NCI-H748 (cell line): Measurements from ENCODE around the gene RASL11A.
"Not testable (repeated sequence)": the region's sequence is repeated elsewhere in the genome, so short reads cannot be mapped to it uniquely, and the experiment has no call there.

Experiments
- DNase-seq: peaks from one replicate; lab custom pipeline; 2025; ENCODE audit not compliant: unreplicated experiment; lab: John Stamatoyannopoulos, UW

The RASL11A gene, protein sequence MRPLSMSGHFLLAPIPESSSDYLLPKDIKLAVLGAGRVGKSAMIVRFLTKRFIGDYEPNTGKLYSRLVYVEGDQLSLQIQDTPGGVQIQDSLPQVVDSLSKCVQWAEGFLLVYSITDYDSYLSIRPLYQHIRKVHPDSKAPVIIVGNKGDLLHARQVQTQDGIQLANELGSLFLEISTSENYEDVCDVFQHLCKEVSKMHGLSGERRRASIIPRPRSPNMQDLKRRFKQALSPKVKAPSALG

GRCh38 chr13:27270594-27271520 is at the start of gene RASL11A:
TSS of gene RASL11A (plus strand) at chr13:27270830. CDS start at chr13:27270945, 115 bp downstream.
- DNase-seq, result peak; percentile 95

DNA sequence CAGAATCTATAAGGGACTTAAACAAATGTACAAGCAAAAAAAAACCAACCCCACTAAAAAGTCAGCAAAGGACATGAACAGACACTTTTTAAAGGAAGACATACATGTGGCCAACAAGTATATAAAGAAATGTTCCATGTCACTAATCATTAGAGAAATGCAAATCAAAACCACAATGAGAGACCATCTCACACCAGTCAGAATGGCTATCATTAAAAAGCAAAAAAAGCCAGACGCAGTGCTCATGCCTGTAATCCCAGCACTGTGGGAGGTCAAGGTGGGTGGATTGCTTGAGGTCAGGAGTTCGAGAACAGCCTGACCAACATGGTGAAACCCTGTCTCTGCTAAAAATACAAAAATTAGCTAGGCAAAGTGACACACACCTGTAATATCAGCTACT is 48.5 kb upstream of the RASL11A start:
- DNase-seq, result not testable (repeated sequence)

DNA sequence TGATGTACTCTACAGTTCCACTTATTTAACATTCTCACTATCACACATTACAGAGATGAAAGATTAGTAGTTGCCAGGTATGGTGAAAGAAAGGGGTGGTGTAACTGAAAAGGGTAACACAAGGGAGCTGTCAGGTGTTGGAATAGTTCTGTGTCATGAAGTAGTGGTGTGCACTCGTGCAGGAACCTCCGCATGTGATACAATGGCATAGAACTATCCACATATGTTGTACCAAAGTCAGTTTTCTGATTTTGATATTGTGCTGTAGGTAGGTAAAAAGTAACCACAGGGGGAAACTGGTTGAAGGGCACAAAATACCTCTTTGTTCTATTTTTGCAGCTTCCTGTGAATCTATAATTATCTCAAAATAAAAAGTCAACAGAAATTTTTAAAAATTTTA is 43.6 kb upstream of the RASL11A start:
- no peak for DNase-seq

- no peak for DNase-seq
These were observed 42.5 kb upstream of the RASL11A start for GRCh38 chr13:27228131-27228530.

DNA sequence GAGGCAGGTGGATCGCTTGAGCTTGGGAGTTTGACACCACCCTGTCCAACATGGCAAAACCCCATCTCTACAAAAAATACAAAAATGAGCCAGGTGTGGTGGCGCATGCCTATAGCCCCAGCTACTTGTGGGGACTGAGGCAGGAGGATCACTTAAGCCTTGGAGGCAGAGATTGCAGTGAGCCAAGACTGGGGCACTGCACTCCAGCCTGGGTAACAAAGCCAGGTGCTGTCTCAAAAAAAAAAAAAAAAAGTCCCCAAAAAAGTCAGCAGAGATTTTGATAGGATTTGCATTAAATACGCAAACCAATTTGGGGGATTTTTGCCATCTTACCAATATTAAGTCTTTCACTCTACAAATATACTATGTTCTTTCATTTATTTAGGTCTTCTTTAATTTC is 41.0 kb upstream of the RASL11A start:
- DNase-seq, result no peak

- DNase-seq, result no peak
These were observed 36.7 kb upstream of the RASL11A start for GRCh38 chr13:27233964-27234363.

GRCh38 chr13:27236478-27236877 is 34.2 kb upstream of the RASL11A start:
- DNase-seq, result no peak

DNA sequence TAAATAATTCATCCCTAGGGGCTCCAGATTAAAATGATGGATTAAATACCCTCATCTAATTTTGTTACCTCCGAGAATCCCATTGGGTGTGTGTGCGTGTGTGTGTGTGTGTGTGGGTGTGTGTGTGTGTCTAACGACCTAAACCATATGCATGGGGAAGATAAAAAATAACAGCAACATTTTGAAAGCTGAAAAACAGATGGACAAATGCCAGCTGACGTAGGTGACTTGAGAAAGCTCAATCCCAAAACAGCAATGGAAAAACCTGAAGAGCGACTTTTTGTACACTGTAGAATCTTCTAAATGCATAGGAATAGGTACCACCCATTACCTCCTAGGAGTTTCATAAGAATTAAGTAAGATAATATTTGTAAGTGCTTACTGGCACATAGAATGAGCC is 27.9 kb upstream of the RASL11A start:
- no peak for DNase-seq

DNA sequence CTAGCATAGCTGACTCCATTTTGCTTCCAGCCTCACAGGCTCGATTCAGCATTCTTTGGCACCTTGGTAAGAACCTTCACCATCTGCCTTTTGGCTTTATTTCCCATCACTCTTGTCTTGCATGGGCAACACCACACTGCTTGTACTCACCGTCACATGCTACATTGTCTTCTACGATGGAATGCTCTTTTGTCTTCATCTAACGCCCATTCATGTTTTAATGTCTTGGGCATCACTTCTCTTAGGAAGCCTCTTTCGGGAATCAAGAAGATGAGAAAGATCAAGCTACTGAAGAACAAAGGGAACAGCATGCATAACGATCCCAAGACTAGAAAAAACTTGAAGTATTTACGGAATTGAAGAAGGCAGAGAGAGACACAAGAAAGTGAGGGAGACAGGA is 25.0 kb upstream of the RASL11A start:
- no peak for DNase-seq

DNA sequence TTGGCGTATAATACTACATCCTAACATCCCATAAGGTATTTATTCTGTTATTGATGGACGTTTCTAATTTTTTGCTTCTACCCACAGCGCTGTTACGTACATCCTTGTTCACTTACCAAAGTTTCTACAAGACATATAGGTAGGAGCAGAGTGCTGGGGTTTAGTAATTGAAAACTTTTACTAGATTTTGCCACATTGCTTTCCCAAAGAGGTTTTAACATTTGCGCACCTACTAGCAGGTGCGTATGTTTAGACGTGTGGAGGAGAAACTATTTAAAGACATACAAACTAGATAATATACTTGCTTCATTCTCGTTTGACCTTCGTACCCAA is 19.8 kb upstream of the RASL11A start:
- DNase-seq, result no peak

DNA sequence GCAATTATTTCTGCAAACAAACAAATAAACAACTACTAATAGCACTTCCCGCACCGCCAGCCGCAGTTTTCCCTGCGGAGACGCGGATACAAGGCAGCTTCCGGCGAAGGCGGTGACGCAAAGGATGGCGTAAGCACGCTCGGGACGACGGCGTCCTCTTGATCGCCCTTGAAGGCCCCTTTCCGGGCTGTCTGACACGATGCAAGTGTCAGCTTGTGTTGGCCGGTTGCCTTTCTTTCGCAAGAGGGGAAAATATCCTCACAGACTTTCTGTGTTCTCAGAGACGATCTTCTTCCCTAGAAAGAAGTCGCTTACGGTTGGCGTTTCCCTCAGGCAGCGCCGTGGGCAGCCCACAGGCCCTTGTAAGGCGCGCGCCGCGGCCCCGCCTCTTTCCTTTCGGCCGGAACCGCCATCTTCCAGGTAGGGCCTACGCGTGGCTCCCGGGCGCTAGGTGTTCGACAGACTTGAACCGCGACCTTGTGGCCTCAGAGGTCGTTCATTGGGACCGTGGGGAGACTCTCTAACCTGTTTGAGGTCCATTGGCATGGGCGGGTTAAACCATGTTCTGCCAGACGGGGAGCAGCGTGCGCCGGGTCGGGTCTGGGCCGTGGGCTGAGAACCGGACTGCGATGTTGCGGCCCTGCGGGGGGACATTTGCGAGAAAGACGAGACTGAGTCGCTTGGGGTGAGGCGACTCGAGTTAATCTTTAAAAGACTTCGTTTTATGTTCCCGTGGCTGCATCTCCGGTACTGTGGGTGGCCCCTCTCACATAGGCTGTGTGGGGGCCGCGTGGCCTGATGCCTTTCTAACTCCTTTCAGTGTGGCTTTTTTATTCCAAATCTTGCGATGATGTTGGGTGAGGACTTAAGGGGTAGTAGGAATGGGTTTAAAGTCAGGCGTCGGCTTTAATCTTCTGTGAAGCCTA is 19.2 kb upstream of the RASL11A start, which contains the start of gene RPL21:
RPL21 (plus strand) TSS at position 393 of the 926 bp plus-strand sequence. CDS start 2,219 bp downstream, outside the sequence.
- peak; percentile 99 for DNase-seq

DNA sequence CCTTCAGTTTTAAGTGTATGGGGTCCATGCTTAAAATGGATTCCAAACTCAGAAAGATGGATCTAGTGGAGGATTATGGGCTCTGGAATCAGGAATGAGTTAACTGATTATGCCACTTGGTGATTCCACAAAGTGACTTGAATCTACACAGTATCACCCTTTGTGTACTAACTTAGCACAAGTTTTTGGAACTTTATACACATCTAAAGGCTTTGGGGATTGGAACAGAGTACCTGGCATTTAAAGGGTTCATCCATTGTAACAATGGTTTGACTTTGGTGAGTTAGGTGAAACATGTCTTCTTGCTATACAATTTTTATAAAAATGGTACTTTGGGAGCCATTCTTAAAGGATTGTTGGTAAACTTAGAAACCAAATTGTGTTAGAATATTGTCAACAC is 18.2 kb upstream of the RASL11A start:
- DNase-seq, result no peak

- no peak for DNase-seq
These were observed 13.4 kb upstream of the RASL11A start for GRCh38 chr13:27257233-27257568.

- no peak for DNase-seq
These were observed 12.9 kb upstream of the RASL11A start for GRCh38 chr13:27257648-27258253.

- no peak for DNase-seq
These were observed 11.8 kb upstream of the RASL11A start for GRCh38 chr13:27258637-27259386.

- no peak for DNase-seq
These were observed 10.8 kb upstream of the RASL11A start for GRCh38 chr13:27259831-27260230.

DNA sequence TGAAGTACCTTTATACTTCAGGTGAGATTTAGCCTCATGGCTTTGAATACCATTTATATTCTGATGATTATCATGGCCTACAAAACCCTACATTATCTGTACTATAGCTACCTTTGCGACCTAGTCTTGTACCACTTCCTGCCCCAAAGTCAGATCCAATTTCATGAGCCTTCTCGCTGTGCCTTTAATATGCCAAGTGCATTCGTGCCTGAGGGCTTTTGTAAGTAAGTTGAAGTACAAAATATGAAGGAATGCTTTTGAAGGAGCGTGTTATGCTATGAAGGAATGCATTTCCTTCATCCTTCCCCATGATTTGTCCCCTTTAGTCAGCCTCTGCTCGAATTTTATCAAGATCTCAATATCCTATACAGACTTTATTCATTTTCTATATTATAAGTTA is 9.2 kb upstream of the RASL11A start:
- DNase-seq, result no peak

- no peak for DNase-seq
These were observed 7.2 kb upstream of the RASL11A start for GRCh38 chr13:27263438-27263837.

GRCh38 chr13:27264181-27264580 is 6.4 kb upstream of the RASL11A start:
- DNase-seq, result peak; percentile 73

GRCh38 chr13:27264648-27265047 is 6.0 kb upstream of the RASL11A start:
- no peak for DNase-seq
